ENCODE data around the gene CES4A. TPM values are rescaled to one million over a fixed set of nuclear protein-coding genes. Genes with fewer than 3 reads are reported as not detected.
A peak's percentile ranks its signal among the peaks of the same experiment; 100 is the strongest.

CES4A gene
- total and polyA plus RNA-seq, 2 of the 13 experiments (the other 11 are each of a cell fraction or from before 2014, with no cell fraction given), result 0.09 to 0.17 TPM

GRCh38 chr16:66953462-66954096, 34.8 kb upstream of the CES4A start (continued):
- no peak for TF ChIP-seq ELF4 (CRISPR knock-in tag; IDR thresholded peaks at IDR 0.05; ENCODE audit: borderline replicate concordance)
- no peak for TF ChIP-seq HCFC1 (IDR thresholded peaks at IDR 0.05; ENCODE audit: low read depth, low read length)
- no peak for TF ChIP-seq HMGXB3 (CRISPR knock-in tag; IDR thresholded peaks at IDR 0.05; ENCODE audit: borderline replicate concordance)
- no peak for TF ChIP-seq JARID2 (CRISPR knock-in tag; IDR thresholded peaks at IDR 0.05; ENCODE audit: insufficient replicate concordance)
- no peak for TF ChIP-seq KLF11 (CRISPR knock-in tag; IDR thresholded peaks at IDR 0.05)
- TF ChIP-seq RARA (CRISPR knock-in tag; IDR thresholded peaks at IDR 0.05), result 0 out of 2 replicates have a peak, but pooled peaks have one; percentile 1
- TF ChIP-seq ZNF720 (CRISPR knock-in tag; IDR thresholded peaks at IDR 0.05), result no peak
- no peak for TF ChIP-seq ZSCAN31 (CRISPR knock-in tag; IDR thresholded peaks at IDR 0.05; ENCODE audit: low read depth)
- TF ChIP-seq, protein P1, sequence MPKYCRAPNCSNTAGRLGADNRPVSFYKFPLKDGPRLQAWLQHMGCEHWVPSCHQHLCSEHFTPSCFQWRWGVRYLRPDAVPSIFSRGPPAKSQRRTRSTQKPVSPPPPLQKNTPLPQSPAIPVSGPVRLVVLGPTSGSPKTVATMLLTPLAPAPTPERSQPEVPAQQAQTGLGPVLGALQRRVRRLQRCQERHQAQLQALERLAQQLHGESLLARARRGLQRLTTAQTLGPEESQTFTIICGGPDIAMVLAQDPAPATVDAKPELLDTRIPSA (CRISPR knock-in tag; IDR thresholded peaks at IDR 0.05; ENCODE audit: borderline replicate concordance), result 0 out of 2 replicates have a peak, but pooled peaks have one; percentile 53
- TF ChIP-seq, protein P2, sequence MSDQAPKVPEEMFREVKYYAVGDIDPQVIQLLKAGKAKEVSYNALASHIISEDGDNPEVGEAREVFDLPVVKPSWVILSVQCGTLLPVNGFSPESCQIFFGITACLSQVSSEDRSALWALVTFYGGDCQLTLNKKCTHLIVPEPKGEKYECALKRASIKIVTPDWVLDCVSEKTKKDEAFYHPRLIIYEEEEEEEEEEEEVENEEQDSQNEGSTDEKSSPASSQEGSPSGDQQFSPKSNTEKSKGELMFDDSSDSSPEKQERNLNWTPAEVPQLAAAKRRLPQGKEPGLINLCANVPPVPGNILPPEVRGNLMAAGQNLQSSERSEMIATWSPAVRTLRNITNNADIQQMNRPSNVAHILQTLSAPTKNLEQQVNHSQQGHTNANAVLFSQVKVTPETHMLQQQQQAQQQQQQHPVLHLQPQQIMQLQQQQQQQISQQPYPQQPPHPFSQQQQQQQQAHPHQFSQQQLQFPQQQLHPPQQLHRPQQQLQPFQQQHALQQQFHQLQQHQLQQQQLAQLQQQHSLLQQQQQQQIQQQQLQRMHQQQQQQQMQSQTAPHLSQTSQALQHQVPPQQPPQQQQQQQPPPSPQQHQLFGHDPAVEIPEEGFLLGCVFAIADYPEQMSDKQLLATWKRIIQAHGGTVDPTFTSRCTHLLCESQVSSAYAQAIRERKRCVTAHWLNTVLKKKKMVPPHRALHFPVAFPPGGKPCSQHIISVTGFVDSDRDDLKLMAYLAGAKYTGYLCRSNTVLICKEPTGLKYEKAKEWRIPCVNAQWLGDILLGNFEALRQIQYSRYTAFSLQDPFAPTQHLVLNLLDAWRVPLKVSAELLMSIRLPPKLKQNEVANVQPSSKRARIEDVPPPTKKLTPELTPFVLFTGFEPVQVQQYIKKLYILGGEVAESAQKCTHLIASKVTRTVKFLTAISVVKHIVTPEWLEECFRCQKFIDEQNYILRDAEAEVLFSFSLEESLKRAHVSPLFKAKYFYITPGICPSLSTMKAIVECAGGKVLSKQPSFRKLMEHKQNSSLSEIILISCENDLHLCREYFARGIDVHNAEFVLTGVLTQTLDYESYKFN (CRISPR knock-in tag; conservative IDR thresholded peaks at IDR 0.05), result no peak
- no peak for TF ChIP-seq THYN1 (CRISPR knock-in tag; IDR thresholded peaks at IDR 0.05; ENCODE audit: borderline replicate concordance, low read depth)
- TF ChIP-seq IRF1 (CRISPR knock-in tag; IDR thresholded peaks at IDR 0.05; ENCODE audit: low read depth), result no peak
- peak; percentile 74; the same call in 1 of the 2 replicates for TF ChIP-seq ZNF607 (CRISPR knock-in tag; IDR thresholded peaks at IDR 0.05; ENCODE audit: borderline replicate concordance)
- 0 out of 2 replicates have a peak, but pooled peaks have one; percentile 10 for TF ChIP-seq ZNF629 (CRISPR knock-in tag; conservative IDR thresholded peaks at IDR 0.05)
- TF ChIP-seq ETV5 (CRISPR knock-in tag; IDR thresholded peaks at IDR 0.05; ENCODE audit: borderline replicate concordance), result peak; percentile 34; the same call in 1 of the 2 replicates
- TF ChIP-seq CREM (IDR thresholded peaks at IDR 0.05), result no peak
- no peak for TF ChIP-seq CREM (CRISPR knock-in tag; IDR thresholded peaks at IDR 0.05)
- 0 out of 2 replicates have a peak, but pooled peaks have one; percentile 10 for TF ChIP-seq MXD4 (CRISPR knock-in tag; IDR thresholded peaks at IDR 0.05)
- TF ChIP-seq ZNF256 (CRISPR knock-in tag; conservative IDR thresholded peaks at IDR 0.05), result no peak
